ENCODE data around the gene ASIC2.

The ASIC2 gene

DNA sequence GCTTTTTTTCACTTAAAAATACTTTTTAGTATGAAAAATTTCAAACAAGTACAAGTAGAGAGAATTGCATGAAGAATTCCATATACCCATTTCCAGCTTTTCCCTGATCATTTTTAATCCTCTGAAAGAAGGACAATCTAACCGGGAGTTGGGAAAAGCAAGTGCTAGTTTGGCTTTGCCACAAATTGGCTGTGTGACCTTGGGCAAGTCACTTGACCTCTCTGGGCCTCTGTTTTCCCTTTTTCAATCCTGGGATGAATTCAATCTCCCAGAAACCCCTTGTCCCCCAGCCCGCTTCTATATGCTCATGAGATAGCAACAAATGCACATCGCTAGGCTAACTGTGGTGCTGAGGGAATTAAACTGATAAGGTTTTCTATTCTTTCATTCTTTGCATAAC is 49.4 kb downstream of the ASIC2 start:
- DNase-seq (ENCODE audit: low read depth, low spot score), result no peak

DNA sequence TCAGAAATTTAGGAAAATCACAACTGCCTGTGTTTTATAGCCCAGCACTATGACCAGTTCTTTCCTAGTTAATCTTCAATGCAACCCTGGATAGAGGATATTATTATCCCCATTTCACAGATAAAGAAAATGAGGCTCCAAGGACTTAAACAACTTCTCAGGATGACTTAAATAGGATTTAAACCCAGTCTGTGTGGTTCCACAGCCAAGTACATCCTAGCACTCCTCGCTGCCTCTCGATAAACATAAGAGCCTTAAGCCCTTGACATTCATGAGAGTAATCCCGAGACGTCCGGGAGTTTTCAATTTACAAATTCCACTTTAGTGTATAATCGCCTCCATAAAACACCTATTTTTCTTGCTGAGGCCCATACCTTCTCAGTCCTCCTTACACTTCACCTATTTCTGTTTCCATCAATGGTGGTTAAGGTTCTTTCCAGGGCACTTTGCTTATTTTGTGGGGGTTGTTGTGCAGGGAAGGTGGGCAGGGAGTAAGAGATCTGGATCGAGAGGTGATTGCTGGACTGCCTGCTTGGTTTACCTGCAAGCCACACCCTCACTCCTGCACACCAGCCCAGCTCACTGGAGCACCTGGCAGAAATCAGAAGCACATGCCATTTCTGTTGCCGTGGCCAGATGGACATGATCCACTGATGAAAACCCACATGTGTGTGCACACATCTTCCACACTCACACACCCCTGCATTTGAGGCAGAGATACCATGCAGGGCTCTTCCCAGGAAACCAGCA is 50.5 kb downstream of the ASIC2 start:
- no peak for DNase-seq (ENCODE audit: low read depth, low spot score)

DNA sequence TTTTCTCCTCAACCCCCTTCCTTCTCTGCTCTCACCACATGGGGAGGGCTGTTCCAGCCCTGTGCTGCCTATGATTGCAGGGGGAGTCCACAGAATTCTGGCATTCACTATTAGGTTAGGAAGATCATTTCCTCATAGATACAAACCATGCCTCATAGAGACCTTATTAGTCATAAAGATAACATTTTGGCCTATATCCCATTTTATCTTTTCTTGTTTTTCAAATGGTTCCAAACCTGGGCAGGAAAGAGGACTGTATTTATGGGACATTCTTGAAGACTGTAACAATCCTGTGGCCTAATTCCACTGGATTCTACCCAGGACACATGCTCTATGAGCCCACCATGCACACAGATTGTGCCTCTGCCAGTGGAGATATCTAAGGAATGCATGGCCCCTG is 51.7 kb downstream of the ASIC2 start:
- DNase-seq (ENCODE audit: low read depth, low spot score), result peak; percentile 37

DNA sequence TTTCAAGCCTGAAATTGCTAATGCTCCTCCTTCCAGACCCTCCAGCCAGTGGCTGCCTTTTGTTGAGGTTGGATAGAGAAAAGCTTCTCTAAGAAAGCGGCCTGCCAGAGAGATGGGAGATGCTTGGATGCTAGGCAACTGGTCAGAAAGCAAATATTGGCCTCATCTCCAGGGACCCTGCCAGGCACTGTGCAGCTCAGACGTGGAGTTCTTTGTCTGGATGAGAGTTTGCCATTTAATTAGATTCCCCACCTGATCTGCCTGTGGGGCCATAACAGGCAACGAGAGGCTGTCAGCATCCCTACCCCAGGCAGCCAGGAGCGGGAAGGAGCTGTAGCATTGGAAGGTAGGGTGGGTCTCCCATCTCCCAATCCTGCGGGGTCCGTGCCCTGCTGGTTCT is 52.7 kb downstream of the ASIC2 start:
- DNase-seq (ENCODE audit: low read depth, low spot score), result no peak

DNA sequence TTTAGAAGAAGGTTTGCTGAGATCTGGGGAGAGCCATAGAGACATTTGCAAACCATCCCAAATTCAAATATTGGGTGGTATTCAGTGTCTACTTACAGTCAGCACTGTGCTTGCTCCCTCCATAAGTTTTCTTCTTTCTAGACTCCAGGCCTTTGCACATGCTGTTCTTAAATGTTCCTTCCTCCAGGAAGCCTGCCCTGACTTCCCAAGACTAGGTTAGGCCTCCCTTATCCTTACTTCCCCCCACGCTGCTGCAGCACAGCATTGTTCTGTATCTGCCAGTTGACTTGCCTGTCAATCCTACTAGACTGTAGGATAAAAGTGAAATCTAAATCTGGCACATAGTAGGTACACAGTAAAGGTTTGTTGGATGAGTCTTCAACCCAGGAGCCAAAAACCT is 53.4 kb downstream of the ASIC2 start:
- no peak for DNase-seq (ENCODE audit: low read depth, low spot score)

DNA sequence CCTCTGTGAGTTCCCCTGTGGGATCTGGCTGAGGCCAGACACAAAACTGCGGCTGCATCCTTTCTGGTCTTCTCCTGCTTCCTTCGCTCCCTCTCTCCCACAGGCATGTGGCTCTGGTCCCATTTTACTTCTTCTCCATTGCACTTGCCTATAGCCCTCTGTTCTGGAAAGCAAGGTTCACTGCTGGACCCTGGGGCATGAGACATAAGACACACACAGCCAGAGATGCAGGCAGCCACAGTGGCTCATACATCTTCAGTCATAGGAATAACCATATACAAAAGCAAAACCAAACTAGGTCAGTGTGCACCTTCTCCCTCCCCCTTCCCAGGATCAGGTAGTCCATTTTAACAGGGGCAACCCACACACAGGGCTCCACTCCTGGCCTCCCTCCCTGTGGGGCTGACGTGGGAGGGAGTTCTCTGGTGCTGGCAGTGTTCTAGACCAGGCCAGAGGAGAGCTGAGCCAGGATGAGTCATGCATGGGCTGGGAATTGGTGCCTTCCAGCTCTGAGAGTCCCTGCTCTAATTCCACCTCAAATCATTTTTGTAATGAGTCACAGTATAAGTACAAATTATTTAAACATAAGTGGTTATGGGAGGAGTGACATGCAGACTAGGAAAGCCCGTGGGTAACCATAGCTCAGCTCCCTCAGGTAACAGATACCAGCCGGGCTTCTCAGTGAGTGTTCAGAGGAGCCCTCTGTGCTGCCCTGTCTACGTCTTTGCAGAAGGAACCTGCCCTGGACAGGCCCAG is 58.0 kb downstream of the ASIC2 start:
- DNase-seq (ENCODE audit: low read depth, low spot score), result peak; percentile 93

DNA sequence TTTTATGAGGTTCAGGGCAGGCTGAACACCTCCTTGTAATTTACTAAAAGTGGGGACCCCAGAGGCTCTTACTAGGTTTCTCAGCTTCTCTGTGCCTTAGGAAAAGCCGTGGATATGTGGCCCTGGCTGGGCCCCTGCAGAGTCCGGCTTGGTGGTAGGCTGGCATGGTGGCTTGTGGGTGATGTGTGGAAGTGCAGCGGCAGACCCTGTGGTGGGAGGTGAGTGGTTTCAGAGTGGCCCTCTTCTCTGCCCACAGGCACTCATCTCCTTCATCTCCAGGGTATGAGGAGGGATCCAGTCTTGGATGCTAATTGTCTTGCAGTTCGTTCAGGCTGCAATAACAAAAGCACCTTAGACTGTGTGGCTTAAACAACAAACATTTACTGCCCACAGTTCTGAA is 58.9 kb downstream of the ASIC2 start:
- DNase-seq (ENCODE audit: low read depth, low spot score), result no peak

DNA sequence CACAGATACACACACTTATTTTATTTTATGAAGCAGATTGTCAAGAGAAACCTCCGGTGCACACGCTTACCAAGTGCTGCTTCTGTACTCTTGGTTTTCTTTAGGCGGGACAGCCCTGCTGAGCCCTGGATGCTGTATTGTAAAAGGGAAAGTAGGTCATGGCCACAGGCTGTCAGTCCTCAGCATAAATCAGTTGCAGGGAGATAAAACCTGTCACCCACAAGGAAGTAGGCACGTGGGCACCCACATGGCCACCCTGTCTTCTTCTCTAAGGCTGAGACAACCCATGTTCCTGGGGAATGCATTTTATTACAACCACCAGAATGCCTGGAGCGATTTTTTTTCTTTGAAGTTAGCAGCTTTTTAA is 59.3 kb downstream of the ASIC2 start:
- DNase-seq (ENCODE audit: low read depth, low spot score), result peak; percentile 16

DNA sequence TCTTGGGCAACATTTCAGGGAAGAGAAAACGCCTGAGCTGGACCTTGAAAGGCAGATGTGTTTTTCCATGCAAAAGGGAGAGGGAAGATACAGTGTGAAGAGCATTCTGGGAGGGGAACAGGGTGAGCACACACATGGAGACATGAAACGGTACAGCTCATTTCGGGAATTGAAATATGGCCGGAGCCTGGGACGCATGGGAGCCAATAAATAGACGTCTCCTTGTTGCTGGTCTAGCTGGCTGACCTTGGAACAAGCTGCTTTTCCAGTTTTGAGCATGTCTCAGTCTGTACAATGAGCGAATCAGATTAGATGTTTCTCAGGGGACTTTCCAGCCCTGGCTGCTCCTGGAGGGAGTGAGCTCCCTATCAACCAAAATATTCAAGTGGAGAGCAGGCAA is 63.6 kb downstream of the ASIC2 start:
- no peak for DNase-seq (ENCODE audit: low read depth, low spot score)

DNA sequence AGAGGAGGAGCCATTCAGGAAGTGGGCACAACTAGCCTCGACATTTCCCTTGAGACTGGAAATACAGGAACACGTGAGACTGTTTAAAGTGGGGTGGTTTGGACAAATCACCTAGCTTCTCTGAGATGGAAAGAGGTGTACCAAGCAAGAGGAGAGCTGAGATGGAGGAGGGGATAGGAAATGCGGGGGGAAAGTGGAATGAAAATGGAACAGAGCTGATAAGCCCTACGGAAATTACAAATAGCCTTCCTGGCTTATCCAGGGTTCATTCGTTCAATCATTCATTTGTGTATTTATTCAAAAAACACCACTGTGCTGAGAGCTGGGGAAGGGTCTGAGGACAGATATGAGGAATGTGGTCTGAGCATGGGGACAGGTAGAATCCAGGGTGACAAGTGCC is 64.1 kb downstream of the ASIC2 start:
- no peak for DNase-seq (ENCODE audit: low read depth, low spot score)

DNA sequence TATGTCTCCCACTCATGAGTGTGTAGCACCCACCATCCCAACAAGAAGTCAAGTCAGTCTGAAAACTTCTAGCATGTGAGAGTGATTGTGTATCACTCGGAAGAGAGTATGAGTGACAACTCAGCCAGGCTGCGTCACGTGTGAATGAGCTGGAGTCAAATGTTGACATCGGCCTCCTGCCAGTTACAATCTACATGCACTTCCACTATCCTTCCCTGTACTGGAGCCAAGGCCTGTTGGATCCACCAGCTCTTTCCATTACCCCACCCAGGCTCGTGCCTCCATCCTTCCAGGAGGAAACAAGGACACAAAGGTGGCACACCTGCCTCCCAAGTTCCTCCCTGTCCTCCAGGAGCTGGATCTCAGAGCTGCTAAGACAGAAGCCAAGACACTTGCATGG is 64.5 kb downstream of the ASIC2 start:
- DNase-seq (ENCODE audit: low read depth, low spot score), result no peak

DNA sequence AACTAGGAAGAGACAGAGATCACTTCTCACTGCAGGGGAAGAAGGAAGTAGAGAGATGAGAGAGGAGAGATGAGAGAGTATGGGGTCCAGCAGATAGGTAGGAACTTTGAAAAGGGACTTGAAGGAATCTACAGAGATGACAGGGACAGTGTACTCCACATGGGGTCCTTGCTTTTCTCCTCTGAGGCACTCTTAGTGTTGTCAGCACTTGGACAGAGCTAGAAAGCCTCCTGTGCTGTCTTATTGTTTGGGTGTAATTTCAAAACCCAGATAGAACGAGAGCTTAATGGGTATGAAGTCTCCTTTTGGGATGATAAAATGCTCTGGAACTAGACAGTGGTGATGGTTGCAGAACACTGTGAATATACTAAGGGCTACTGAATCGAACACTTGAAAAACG is 65.2 kb downstream of the ASIC2 start:
- no peak for DNase-seq (ENCODE audit: low read depth, low spot score)

DNA sequence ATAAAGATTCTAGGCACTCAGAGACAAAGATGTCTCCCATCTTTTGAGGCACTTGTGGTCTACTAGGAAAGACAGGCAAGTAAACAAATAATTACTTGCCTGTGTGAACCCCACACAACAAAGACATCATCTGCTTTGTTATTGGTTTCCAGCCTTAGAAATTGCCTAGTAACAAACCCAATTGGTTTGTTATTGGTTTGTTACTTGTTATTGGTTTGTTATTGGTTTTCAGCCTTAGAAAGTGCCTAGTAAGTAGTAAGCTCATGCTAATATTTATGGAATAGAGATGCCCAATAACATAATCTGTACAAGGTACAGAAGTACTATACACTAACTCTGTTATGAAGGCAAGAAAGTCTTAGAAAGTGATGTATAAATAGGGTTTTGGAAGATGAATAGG is 67.1 kb downstream of the ASIC2 start:
- no peak for DNase-seq (ENCODE audit: low read depth, low spot score)

DNA sequence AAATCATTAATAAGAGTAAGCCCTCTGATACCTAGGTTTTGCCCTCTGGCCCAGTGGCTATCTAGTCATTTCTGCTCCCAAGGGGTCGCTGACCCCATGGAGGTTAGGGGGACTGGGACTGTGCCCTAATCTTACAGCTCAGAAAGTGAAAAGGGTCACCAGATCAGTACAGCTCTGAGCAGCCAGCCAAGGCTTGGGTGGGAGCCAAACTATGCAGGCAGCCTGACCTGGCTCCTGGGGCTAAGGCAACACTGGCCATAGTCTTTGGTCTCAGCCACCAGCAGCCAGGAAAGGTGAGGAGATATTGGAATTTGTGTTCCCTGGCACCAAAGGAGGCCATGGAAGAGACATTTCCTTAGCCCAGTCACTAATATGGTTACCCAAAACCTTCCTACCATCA is 67.6 kb downstream of the ASIC2 start:
- peak; percentile 25 for DNase-seq (ENCODE audit: low read depth, low spot score)

DNA sequence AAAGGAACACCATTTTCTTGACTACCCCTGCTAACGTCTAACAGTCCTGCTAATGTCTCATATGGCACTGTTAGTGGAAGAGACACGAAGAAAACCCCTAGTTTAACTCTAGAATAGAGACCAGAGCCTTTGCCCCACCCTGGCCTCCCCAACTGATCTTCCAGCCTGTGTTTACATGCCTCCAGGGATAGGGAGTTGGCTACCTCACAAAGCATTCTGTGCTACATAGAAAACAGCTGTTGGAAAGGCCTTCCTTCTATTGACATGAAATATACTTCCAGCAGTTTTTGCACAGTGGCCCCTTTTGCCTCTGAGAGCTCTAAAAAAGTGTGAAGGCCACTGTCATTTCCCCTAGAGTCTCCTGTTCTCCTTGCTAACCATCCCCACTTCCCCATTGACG is 73.1 kb downstream of the ASIC2 start:
- no peak for DNase-seq (ENCODE audit: low read depth, low spot score)

DNA sequence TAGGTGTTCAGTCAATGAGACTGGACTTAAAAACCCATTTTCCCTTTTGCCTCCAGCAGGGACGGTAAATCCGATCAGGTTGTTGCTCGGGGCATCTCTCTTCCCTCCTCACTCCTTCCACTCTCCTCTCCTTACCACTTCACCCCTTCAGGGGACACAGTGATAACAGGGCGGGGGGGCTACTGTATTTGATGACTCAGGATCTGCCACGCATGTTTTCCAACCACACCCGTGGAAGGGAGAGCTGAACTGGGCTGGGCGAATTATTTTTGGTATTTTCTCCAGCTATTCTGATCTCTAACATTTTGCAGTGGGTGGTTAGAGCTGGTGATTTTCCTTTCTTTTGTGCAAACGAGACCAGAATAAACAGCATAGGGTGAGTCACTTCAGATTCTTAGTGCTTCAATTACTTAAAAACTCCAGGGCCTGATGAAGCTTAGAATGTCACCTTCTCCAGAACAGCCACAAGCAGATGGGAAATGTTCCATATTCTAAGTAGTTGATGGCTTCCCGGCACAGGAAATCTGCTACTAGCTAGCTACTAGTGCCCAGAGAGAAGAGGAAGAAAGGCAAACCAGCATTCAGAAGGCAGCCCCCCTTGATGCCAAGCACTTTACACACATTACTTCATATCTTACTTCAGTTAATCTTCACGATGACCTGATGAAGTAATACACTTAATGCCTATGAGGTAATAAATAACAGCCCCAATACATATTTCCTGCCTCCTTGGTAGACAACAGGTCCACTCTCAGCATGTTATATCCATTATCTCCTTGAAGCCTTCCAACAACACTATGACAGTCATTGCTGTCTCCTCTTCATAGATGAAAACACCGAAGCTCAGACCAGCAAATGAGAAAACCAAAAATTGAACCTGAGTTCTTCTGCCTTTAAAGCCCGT is 74.1 kb downstream of the ASIC2 start:
- peak; percentile 74 for DNase-seq (ENCODE audit: low read depth, low spot score)

DNA sequence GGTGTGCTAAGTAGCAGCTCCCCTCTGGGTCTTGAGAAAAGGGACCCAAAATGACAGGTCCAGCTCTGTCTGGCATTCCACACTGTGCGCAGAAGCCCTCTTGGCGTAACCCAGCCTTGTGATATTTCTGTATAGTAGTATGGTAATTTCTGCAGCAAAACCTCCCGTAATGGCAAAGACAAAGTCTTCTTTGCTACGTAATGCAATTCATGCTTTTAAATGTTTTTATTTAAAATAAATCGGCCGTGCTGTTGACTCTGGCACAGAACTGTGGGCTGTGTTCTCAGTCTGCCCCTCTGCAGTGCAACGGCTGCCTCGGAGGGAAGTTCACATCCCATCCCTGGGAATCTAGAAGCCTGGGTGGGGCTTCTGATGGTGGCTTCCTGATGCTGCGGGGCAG is 75.2 kb downstream of the ASIC2 start:
- DNase-seq (ENCODE audit: low read depth, low spot score), result peak; percentile 57

DNA sequence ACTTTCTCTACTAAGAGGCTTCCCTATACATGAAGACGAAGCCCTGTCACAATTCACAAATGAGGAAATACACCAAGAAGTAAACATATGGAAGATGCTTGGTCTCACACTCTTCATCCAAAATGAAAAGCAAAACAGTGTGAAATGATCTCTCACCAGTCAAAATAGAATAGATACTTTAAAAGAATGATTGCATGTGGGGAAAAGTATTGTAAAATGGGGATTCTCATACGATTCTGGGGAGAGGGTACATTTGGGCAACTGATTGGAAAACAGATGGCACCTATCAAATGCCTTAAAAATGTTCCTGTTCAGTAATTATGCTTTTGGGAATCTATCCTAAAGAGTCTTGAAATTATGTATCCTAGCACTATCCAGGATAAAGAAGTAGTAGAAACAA is 78.1 kb downstream of the ASIC2 start:
- no peak for DNase-seq (ENCODE audit: low read depth, low spot score)

DNA sequence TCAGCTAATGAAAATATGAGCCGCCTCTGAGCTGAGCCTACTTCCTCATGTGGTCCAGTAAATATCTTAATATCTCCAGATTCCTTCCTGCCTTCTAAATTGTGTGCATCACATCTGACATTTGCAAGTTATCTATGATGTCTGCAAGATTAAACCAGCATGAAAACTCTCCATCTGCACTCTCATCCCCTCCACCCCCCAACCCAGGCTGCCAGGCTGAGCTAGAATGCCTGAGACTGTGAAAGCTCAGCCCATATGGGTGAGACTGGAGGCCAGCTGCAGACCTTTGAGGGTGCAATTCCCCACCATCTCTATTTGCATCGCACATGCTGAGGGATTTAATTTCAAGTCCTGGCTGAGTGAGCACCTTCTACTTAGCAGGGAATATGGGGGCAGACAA is 82.8 kb downstream of the ASIC2 start:
- no peak for DNase-seq (ENCODE audit: low read depth, low spot score)

DNA sequence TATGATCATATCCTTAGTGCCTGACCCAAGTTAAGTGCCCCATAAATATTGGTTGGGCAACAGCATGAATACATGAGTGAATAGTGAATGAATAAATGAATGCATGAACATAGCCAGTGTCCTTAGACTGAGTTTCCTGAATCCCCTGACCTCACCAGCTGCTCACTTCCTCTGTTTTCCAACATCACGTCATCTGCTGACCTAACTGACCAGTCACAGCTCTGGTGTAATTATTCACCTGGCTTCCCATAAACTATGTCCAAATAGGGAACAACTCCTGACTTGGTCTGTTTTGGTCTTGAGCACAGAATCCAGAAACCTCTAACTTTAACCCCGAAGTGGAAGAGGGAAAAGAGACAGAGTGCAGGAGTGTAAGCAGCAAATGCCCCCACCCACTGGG is 83.4 kb downstream of the ASIC2 start:
- DNase-seq (ENCODE audit: low read depth, low spot score), result no peak

DNA sequence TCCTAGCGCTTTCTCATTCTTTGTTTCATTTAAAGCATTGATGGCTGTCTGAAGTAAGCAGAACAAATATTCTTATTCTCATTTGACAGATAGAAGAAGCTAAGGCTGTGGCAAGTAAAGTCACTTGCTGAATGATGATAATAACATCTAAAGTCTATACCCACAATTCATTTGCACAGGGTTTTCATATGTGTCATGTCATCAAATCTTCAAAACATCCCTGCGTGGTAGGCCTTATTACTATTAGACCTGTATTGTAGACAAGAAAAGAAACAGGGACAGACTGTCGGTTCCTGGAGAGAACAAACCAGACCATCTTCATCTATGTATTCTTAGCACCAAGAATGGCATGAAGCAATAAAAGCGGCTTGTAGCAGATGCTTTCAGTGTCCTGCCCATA is 85.9 kb downstream of the ASIC2 start:
- DNase-seq (ENCODE audit: low read depth, low spot score), result no peak

DNA sequence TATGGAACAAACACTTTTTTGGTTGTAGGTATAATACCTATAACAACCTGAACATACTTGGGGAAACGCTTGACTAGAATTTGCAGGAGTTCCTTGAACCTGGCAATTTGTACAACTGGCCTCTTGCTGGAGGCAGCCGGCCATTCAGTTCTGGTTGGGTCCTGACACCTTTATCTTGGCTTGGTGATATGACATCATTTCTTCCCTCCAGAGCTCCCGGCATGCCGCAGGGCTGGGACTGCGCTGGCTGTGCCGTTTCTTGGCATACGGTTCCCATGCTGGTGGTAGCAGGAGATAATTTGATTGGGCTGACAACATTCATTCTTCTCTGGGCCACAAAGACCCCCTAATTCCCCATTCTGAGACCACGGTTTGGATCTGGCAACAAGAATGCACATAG is 87.5 kb downstream of the ASIC2 start:
- no peak for DNase-seq (ENCODE audit: low read depth, low spot score)

DNA sequence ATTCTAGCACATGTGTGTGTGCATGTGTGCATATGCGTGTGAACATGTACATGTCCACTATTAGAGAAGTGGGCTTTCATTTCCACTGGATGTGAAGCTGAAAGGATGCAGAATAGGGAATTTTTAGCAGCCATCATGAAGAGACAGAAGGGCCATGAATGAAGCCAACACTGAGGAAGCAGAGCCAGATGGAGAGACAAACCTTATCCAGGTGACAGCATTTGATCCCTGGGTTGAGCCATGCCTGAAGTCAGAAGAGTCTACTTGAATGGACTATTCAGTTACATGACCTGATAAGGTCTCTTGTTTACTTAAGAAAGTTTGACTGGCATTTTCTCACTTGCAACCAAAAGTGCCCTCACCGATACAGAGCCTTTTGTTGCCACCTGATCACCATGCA is 88.4 kb downstream of the ASIC2 start:
- no peak for DNase-seq (ENCODE audit: low read depth, low spot score)
